Neuronal stem cell (in vitro differentiated cells): ENCODE data around the gene PXDN.
"Not testable (repeated sequence)": the region's sequence is repeated elsewhere in the genome, so short reads cannot be mapped to it uniquely, and the experiment has no call there.

Experiments
- DNase-seq: peaks from one replicate; pipeline ENCODE4 v3.0.0-alpha.2; 2013; ENCODE audit warnings: low spot score
- H2AFZ ChIP-seq: one replicate; pipeline ENCODE4 v1.6.1; 2013; ENCODE audit warnings: mild to moderate bottlenecking, low read length, inconsistent platforms
- H2AK5ac ChIP-seq: 2 replicates; pipeline ENCODE4 v1.6.1; 2013; ENCODE audit warnings: low read depth, mild to moderate bottlenecking, inconsistent platforms, low read length, moderate library complexity, mixed read lengths
- H2BK120ac ChIP-seq: 2 replicates; pipeline ENCODE4 v1.6.1; 2013; ENCODE audit warnings: low read depth, mild to moderate bottlenecking, inconsistent platforms, low read length, moderate library complexity, mixed read lengths
- H2BK12ac ChIP-seq: one replicate; pipeline ENCODE4 v1.6.1; 2013; ENCODE audit warnings: low read length, inconsistent platforms
- H2BK15ac ChIP-seq: 2 replicates; pipeline ENCODE4 v1.6.1; 2013; ENCODE audit warnings: mild to moderate bottlenecking, low read length, inconsistent platforms, mixed read lengths
- H2BK5ac ChIP-seq: one replicate; pipeline ENCODE4 v1.6.1; 2013; ENCODE audit warnings: inconsistent platforms, mild to moderate bottlenecking, low read length, moderate library complexity
- H3K14ac ChIP-seq: one replicate; pipeline ENCODE4 v1.6.1; 2013; ENCODE audit warnings: low read length, inconsistent platforms
- H3K18ac ChIP-seq: 2 replicates; pipeline ENCODE4 v1.6.1; 2013; ENCODE audit warnings: low read length, inconsistent platforms
- H3K23ac ChIP-seq: 2 replicates; pipeline ENCODE4 v1.6.1; 2013; ENCODE audit warnings: low read depth, mild to moderate bottlenecking, mixed read lengths, low read length, inconsistent platforms; ENCODE audit not compliant: poor library complexity
- H3K27ac ChIP-seq: replicated peaks from 3 replicates; pipeline ENCODE4 v1.5.1; 2013; ENCODE audit warnings: low read length, inconsistent platforms
- H3K27me3 ChIP-seq, 3 experiments: 2 replicates each; pipeline ENCODE4 v1.6.1; 2013; ENCODE audit warnings: low read length in 3 of 3, mild to moderate bottlenecking in 2 of 3, inconsistent platforms in 1 of 3, low read depth in 1 of 3, mixed read lengths in 1 of 3, moderate library complexity in 1 of 3; ENCODE audit not compliant: control insufficient read depth in 3 of 3, insufficient read depth in 3 of 3
- H3K36me3 ChIP-seq, 2 donors: replicated peaks in 1 of 2; 2 replicates each; pipeline ENCODE4 v1.6.1; 2013; ENCODE audit warnings: low read length in 2 of 2; ENCODE audit not compliant: control insufficient read depth in 2 of 2, insufficient read depth in 2 of 2
- H3K4ac ChIP-seq: 2 replicates; pipeline ENCODE4 v1.6.1; 2013; ENCODE audit warnings: inconsistent platforms, mild to moderate bottlenecking, low read length, moderate library complexity
- H3K4me1 ChIP-seq, 2 donors: 1 replicate in 1 of 2; 2 replicates in 1 of 2; pipeline ENCODE4 v1.6.1; 2013; ENCODE audit warnings: low read length in 2 of 2, low read depth in 1 of 2; ENCODE audit not compliant: control insufficient read depth in 2 of 2, insufficient read depth in 1 of 2
- H3K4me2 ChIP-seq: one replicate; pipeline ENCODE4 v1.6.1; 2013; ENCODE audit warnings: mild to moderate bottlenecking, low read length, inconsistent platforms; ENCODE audit not compliant: insufficient read depth, poor library complexity, severe bottlenecking
- H3K4me3 ChIP-seq, 2 donors: 2 replicates each; pipeline ENCODE4 v1.5.1; 2013; ENCODE audit warnings: low read length in 2 of 2, mild to moderate bottlenecking in 2 of 2, inconsistent platforms in 1 of 2, moderate library complexity in 1 of 2
- H3K79me1 ChIP-seq: one replicate; pipeline ENCODE4 v1.6.1; 2013; ENCODE audit warnings: low read depth, mild to moderate bottlenecking, inconsistent platforms, low read length, moderate library complexity
- H3K9ac ChIP-seq: one replicate; pipeline ENCODE4 v1.6.1; 2013; ENCODE audit warnings: mild to moderate bottlenecking, low read depth, low read length, inconsistent platforms; ENCODE audit not compliant: poor library complexity
- H3K9me3 ChIP-seq, 2 donors: replicated peaks in 1 of 2; 2 replicates each; pipeline versions ENCODE3 to v1.6.1; 2013; ENCODE audit warnings: low read length in 2 of 2, mild to moderate bottlenecking in 2 of 2, inconsistent platforms in 1 of 2, low read depth in 1 of 2, mixed read lengths in 1 of 2, moderate library complexity in 1 of 2; ENCODE audit not compliant: control insufficient read depth in 2 of 2, insufficient read depth in 1 of 2
- H4K8ac ChIP-seq: one replicate; pipeline ENCODE4 v1.6.1; 2013; ENCODE audit warnings: low read depth, mild to moderate bottlenecking, inconsistent platforms, low read length, moderate library complexity
- H4K91ac ChIP-seq: one replicate; pipeline ENCODE4 v1.6.1; 2013; ENCODE audit warnings: low read length, low read depth, mild to moderate bottlenecking, inconsistent platforms; ENCODE audit not compliant: poor library complexity
- WGBS, 2 donors: extraction: QIAGEN DNeasy Blood & Tissue Kit; methylation state at CpG; one replicate each; pipeline ENCODE4 v1.1.7; 2013; ENCODE audit warnings: missing lambda C conversion rate in 2 of 2, mixed read lengths in 1 of 2; ENCODE audit not compliant: insufficient read length in 2 of 2, insufficient replicate concordance in 1 of 2; ENCODE audit errors: extremely low coverage in 2 of 2; 5-methylcytosine and 5-hydroxymethylcytosine counted together

Gene PXDN

DNA sequence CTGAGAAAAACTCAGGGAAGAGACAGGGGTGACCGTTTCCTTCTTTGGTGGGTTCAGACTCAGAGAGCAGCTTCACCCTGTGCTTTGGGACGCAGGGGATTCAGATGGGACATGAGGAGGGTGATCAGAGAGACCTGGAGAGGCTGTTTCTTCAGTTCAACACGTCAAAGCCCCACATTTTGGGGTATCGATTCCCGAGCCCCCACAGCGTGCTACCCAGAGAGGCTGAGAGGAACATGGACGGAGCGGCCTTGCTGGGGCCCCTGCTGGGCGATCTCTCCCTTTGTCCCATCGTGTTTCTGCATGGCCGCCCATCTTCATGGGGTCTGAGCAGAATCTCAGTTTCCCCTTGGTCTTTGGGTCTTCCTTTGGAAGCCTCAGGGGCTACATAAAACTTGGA, 38.2 kb upstream of the PXDN start:
- no peak overlapping the region for H2BK15ac ChIP-seq
- H3K36me3 ChIP-seq, result no peaks in the 10 kb centered on the region
- H3K9me3 ChIP-seq, result no peaks in the 10 kb centered on the region
- H3K79me1 ChIP-seq, result no peaks in the 10 kb centered on the region
- H3K14ac ChIP-seq, result no peak overlapping the region
- H3K4me1 ChIP-seq, result no peaks in the 10 kb centered on the region
- no peak overlapping the region for H2BK12ac ChIP-seq
- no peak overlapping the region for H2BK120ac ChIP-seq
- H2AK5ac ChIP-seq, result no peak overlapping the region
- H3K27ac ChIP-seq, result no peak overlapping the region
- no peak overlapping the region for H4K91ac ChIP-seq
- H3K4me3 ChIP-seq, result no peak overlapping the region
- no peak overlapping the region for H4K8ac ChIP-seq
- H2BK5ac ChIP-seq, result no peak overlapping the region
- H3K4ac ChIP-seq, result no peak overlapping the region
- H3K18ac ChIP-seq, result no peak overlapping the region
- DNase-seq, result no peak
- no peak overlapping the region for H3K23ac ChIP-seq
- WGBS, 2 donors, result no CpG with 5 or more reads among the region's 11 CpGs
- H3K27me3 ChIP-seq, result no peaks in the 10 kb centered on the region
- H3K9ac ChIP-seq, result no peak overlapping the region
- H3K4me2 ChIP-seq, result no peak overlapping the region
- no peak overlapping the region for H2AFZ ChIP-seq

DNA sequence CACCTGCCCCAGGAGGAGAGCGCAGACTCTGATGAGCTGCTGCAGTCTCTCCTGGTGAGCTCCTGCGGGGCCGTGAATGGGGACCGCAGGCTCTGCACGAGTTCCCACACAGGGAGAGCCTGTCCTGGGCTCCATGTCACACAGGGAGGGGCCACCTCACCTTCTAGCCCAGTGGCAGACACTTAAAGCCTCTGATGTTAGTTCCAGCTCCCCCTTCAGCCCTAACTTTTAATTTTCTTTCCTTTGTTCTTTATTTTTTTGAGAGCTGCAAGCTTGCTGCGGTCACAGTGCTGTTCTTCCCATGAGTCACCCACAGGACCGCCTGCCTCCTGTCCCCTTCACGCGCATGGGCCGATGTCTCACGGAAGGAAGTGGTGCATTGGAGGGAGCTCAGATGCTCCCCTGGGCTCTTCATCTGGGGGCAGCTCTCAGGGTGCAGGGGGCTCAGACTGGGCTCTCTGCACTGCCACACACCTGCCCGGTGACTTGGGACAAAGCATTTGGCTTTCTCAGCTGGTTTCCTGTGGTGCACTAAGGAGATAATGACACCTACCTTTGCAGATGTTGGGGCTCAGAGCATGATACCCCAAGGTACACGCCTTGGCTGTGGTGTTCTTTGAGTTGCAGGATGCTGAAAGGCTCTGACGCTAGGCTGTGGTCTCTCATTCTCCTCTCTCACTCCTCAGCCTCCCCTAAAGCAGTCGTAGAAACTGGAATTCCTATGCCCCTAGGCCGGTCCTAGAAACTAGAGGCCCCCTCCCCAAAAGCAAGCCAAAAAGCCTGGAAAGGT, 37.2 kb upstream of the PXDN start:
- Histone ChIP-seq H4K8ac (no peak overlapping the region), H3K27ac (no peak overlapping the region), H3K9me3 (no peaks in the 10 kb centered on the region), H2BK12ac (no peak overlapping the region), H2BK120ac (no peak overlapping the region), H2BK5ac (no peak overlapping the region), H3K79me1 (no peaks in the 10 kb centered on the region), H3K4me2 (no peak overlapping the region), H3K18ac (peak overlapping the region; percentile 62), H3K4me3 (no peak overlapping the region), H2AK5ac (peak overlapping the region; percentile 69), H3K27me3 (no peaks in the 10 kb centered on the region), H3K4ac (no peak overlapping the region), H3K23ac (no peak overlapping the region), H3K14ac (no peak overlapping the region), H3K4me1 (no peaks in the 10 kb centered on the region), H3K9ac (no peak overlapping the region), H2AFZ (no peak overlapping the region), H4K91ac (no peak overlapping the region), H2BK15ac (no peak overlapping the region), H3K36me3 (no peaks in the 10 kb centered on the region)
- no CpG with 5 or more reads among the region's 16 CpGs for WGBS, 2 donors
- DNase-seq, result no peak

DNA sequence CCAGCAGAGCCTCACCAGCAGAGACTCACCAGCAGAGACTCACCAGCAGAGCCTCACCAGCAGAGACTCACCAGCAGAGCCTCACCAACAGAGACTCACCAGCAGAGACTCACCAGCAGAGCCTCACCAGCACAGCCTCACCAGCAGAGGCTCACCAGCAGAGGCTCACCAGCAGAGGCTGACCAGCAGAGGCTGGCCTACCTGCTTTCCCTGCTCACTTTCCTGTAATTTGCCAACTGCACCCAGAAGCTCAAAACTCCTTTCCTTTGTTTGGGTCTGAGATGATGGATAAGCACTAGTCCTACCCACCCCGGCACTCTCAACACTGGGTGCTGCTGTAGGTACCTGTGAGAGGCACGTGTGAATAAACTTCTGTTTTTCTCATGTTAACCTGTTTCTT, 36.4 kb upstream of the PXDN start:
- Histone ChIP-seq H2BK15ac (no peak overlapping the region), H2AK5ac (no peak overlapping the region), H2BK5ac (no peak overlapping the region), H2BK12ac (no peak overlapping the region), H3K9ac (no peak overlapping the region), H3K18ac (no peak overlapping the region), H4K91ac (no peak overlapping the region), H3K23ac (no peak overlapping the region), H4K8ac (no peak overlapping the region), H3K36me3 (no peaks in the 10 kb centered on the region), H3K27me3 (no peaks in the 10 kb centered on the region), H2AFZ (no peak overlapping the region), H3K4me1 (no peaks in the 10 kb centered on the region), H3K4me2 (no peak overlapping the region), H3K9me3 (no peaks in the 10 kb centered on the region), H3K79me1 (no peaks in the 10 kb centered on the region), H3K4me3 (no peak overlapping the region), H3K4ac (no peak overlapping the region), H3K27ac (no peak overlapping the region), H2BK120ac (no peak overlapping the region), H3K14ac (no peak overlapping the region)
- no peak for DNase-seq
- no CpG with 5 or more reads among the region's 2 CpGs for WGBS, 2 donors

DNA sequence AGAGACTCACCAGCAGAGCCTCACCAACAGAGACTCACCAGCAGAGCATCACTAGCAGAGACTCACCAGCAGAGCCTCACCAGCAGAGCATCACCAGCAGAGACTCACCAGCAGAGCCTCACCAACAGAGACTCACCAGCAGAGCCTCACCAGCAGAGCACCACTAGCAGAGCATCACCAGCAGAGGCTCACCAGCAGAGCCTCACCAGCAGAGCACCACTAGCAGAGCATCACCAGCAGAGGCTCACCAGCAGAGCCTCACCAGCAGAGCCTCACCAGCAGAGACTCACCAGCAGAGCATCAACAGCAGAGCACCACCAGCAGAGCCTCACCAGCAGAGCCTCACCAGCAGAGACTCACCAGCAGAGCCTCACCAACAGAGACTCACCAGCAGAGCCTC, 35.7 kb upstream of the PXDN start:
- not testable (repeated sequence) for H3K4me1 ChIP-seq, H4K8ac ChIP-seq, H3K23ac ChIP-seq, H4K91ac ChIP-seq, H3K79me1 ChIP-seq, H3K4ac ChIP-seq, H3K9me3 ChIP-seq, H3K4me2 ChIP-seq, DNase-seq, H2BK120ac ChIP-seq, H2BK5ac ChIP-seq, H3K14ac ChIP-seq, H2BK15ac ChIP-seq, H3K4me3 ChIP-seq, H2AK5ac ChIP-seq, H3K9ac ChIP-seq, H2AFZ ChIP-seq, H2BK12ac ChIP-seq, H3K36me3 ChIP-seq, H3K18ac ChIP-seq, H3K27me3 ChIP-seq, H3K27ac ChIP-seq
